Subcutaneous adipose tissue (tissue), 4 donors: ENCODE data around the gene SPRYD3. TPM values are rescaled to one million over a fixed set of nuclear protein-coding genes. Genes with fewer than 3 reads are reported as not detected.

Source experiments
- CTCF ChIP-seq: fragments of 450-650 bp; IDR thresholded peaks from one replicate; pipeline ENCODE4 v1.5.1; 2016; ENCODE audit warnings: low read depth, mild to moderate bottlenecking, control low read depth, antibody characterized with exemption, moderate library complexity
- total RNA-seq, 4 donors: library from RNA; depleted of rRNA; stranded (reverse); fragments of >200 nt; gene quantifications; one replicate each; pipeline ENCODE4 v1.1.0, GENCODE V29; 2016

The SPRYD3 gene, protein sequence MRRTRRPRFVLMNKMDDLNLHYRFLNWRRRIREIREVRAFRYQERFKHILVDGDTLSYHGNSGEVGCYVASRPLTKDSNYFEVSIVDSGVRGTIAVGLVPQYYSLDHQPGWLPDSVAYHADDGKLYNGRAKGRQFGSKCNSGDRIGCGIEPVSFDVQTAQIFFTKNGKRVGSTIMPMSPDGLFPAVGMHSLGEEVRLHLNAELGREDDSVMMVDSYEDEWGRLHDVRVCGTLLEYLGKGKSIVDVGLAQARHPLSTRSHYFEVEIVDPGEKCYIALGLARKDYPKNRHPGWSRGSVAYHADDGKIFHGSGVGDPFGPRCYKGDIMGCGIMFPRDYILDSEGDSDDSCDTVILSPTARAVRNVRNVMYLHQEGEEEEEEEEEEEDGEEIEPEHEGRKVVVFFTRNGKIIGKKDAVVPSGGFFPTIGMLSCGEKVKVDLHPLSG
- total RNA-seq: 10 to 100 TPM; 20.4 to 41.8 (median 24.6) TPM

DNA sequence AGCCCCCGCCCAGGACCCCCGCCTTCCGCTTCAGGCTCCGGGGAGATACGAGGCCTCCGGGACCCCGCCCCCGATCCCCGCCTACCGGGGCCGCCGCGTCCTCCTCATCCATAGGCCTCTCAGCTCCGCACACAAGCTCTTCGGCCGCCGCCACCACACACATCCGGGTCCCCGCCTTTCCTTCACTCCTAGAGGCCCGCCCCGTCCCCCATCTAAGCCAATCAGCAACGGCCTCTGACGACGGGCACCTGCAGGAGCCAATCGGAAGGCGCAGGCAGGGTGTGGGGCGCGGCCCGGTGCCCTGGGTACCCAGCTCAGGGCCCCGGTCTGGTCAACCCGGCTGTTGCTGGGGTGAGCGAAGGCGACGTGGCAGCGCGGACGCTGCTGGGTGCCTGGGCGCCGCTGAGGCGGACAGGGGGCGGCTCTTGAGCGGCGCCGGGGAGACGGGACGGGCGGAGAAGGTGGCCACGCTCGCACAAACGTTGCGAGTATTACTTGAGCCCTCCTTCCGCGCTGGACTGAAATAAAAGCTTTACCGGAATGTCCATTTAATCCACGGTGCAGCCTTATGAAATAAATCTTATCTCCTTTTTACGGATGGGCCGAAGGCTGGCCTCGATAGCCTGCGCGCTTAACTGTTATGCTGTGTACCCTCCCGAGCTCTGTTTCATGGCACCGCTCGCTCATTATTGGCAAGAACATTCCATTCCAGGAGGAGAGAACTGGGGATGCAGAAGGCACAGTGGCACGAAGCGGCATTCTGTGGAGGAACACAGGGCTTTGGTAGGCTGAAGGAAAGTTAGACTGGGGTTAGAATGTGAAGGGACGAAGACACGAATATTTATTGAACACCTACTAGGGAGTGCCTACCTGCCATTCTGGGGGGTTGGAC is at the start of gene SPRYD3:
TSS of gene SPRYD3 (minus strand) at position 165 of the 892 bp plus-strand sequence. CDS start at position 108, 57 bp downstream.
- TF ChIP-seq CTCF: no peak

DNA sequence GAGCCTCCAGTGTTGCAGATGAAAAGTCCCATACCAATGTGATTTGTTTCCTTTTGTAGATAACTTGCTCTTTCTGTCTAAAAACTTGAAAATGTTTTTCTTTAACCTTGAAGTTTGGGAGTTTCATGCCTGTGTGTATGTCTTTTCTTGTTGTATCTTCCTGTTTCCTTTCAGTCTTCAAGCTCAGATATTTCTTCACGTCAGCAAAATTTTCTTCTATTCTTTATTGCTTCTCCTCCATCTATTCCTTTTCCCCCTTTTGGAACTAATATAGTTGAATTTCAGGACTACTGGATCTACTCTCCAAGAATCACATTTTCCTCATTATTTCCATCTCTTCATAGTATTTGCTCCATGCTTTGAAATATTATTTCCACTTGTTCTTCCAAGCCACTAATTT is 48.0 kb upstream of the SPRYD3 start:
- TF ChIP-seq CTCF: no peak

GRCh38 chr12:53124352-53124723 is 45.1 kb upstream of the SPRYD3 start:
- TF ChIP-seq CTCF: no peak

DNA sequence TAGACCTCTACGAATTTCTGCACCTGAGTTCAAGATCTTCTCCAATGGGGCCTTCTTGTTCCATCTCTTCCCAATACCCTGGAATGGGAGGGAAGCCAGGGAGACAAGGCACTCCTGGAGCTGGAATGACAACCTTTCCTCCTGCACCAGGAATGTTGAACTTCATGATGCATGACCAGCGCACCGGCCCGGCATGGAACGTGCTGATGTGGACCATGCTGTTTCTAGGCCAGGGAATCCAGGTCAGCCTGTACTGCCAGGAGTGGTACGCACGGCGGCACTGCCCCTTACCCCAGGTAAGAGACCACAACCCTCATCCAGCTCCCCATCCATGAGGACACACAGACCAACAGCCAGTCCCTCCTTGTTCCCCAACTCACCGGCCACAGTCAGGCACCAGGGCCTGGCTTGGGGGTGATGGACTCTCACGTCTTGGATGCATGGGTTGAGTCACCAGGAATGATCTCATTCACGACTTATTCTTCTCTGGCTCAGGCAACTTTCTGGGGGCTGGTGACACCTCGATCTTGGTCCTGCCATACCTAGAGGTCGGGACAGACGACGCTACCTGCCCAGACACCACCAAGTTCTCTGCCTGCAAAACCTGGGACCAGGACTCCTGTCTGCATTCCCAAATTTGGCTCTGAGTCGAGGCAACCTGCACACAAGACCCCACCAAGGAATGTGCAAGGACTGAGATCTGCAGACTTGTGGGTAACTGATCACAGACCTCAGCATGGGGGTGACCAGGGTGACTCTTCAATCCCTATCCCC is 44.6 kb upstream of the SPRYD3 start:
- TF ChIP-seq CTCF: no peak

- TF ChIP-seq CTCF: no peak
Measured at GRCh38 chr12:53122961-53123468, 43.8 kb upstream of the SPRYD3 start.

DNA sequence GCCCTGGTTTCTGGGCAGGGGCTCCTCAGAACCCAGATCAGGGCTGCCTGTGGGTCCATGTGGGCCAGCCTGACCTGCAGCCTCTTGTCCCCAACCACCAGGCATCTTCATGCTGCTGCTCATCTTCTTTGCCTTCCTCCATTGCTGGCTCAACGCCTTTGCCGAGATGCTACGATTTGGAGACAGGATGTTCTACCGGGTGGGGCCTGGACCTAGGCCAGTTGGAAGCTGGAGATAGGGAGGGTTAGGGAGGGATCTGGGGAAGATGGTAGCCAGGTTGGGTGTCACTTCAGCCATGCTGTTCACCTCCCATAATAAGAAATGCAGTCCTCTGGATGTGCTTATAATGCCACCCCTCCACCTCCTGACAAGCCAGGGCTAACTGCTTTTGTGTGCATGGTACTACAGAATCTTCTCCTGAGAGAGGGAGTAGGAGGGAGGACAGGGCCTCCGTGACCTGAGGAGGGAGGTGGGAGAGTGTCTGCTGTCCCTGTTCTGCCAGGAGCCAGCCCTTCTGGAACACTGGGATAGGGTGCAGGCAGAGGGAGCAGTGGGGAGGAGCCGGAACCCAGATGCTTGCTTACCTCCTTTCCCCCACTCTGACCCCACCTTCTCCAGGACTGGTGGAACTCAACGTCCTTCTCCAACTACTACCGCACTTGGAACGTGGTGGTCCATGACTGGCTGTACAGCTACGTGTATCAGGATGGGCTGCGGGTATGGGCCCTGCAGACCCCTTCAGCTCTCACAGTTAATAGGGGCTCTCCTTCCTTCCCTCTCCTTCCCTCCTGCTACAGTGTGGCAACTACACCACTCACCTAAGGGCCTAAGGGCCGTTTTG is 41.7 kb upstream of the SPRYD3 start:
- no peak for TF ChIP-seq CTCF
